WTC11 (cell line): Measurements from ENCODE around the gene GPALPP1.

Source experiments
- CREB1 ChIP-seq: sonication (generic); formaldehyde crosslinking; IDR thresholded peaks from 2 replicates; pipeline ENCODE4 v1.8.0; 2023; ENCODE audit warnings: mild to moderate bottlenecking, missing genetic modification reagents
- CREM ChIP-seq: sonication (generic); formaldehyde crosslinking; IDR thresholded peaks from 2 replicates; pipeline ENCODE4 v1.8.1; 2022; ENCODE audit warnings: mild to moderate bottlenecking, missing genetic modification reagents, moderate library complexity
- ELF4 ChIP-seq: sonication (generic); formaldehyde crosslinking; IDR thresholded peaks from 2 replicates; pipeline ENCODE4 v1.8.1; 2022; ENCODE audit warnings: low read depth, mild to moderate bottlenecking, moderate library complexity, missing genetic modification reagents
- ESRRA ChIP-seq: sonication (generic); formaldehyde crosslinking; IDR thresholded peaks from 2 replicates; pipeline ENCODE4 v1.8.1; 2022; ENCODE audit warnings: mild to moderate bottlenecking, missing genetic modification reagents, borderline replicate concordance
- NFYB ChIP-seq: sonication (generic); formaldehyde crosslinking; conservative IDR thresholded peaks from 2 replicates; pipeline ENCODE4 v1.8.0; 2022; ENCODE audit warnings: low read depth, missing genetic modification reagents
- NR3C1 ChIP-seq: sonication (generic); formaldehyde crosslinking; conservative IDR thresholded peaks from 2 replicates; pipeline ENCODE4 v1.8.1; 2023; ENCODE audit warnings: low read depth, mild to moderate bottlenecking, missing genetic modification reagents
- TP53 ChIP-seq: sonication (generic); formaldehyde crosslinking; IDR thresholded peaks from 2 replicates; pipeline ENCODE4 v1.8.1; 2023; ENCODE audit warnings: mild to moderate bottlenecking, missing genetic modification reagents
- ZNF263 ChIP-seq: sonication (generic); formaldehyde crosslinking; IDR thresholded peaks from 2 replicates; pipeline ENCODE4 v1.8.1; 2022; ENCODE audit warnings: low read depth, mild to moderate bottlenecking, moderate library complexity, missing genetic modification reagents
- TF ChIP-seq, protein P1 (sequence below): sonication (generic); formaldehyde crosslinking; IDR thresholded peaks from 2 replicates; pipeline ENCODE4 v1.8.1; 2023; ENCODE audit warnings: mild to moderate bottlenecking, missing genetic modification reagents
- TF ChIP-seq, protein P2 (sequence below): sonication (generic); formaldehyde crosslinking; IDR thresholded peaks from 2 replicates; pipeline ENCODE4 v1.8.1; 2023; ENCODE audit warnings: mild to moderate bottlenecking, missing genetic modification reagents, borderline replicate concordance
- TF ChIP-seq, protein P3 (sequence below): sonication (generic); formaldehyde crosslinking; IDR thresholded peaks from 2 replicates; pipeline ENCODE4 v1.8.0; 2022; ENCODE audit warnings: mild to moderate bottlenecking, missing genetic modification reagents
- TF ChIP-seq, protein P4 (sequence below): fragments of 200-600 bp; IDR thresholded peaks from 2 replicates; pipeline ENCODE4 v1.8.0; 2022; ENCODE audit warnings: antibody characterized with exemption
- TF ChIP-seq, protein P5 (sequence below): sonication (generic); formaldehyde crosslinking; IDR thresholded peaks from 2 replicates; pipeline ENCODE4 v1.8.1; 2022; ENCODE audit warnings: low read depth, mild to moderate bottlenecking, moderate library complexity, missing genetic modification reagents, borderline replicate concordance

DNA sequence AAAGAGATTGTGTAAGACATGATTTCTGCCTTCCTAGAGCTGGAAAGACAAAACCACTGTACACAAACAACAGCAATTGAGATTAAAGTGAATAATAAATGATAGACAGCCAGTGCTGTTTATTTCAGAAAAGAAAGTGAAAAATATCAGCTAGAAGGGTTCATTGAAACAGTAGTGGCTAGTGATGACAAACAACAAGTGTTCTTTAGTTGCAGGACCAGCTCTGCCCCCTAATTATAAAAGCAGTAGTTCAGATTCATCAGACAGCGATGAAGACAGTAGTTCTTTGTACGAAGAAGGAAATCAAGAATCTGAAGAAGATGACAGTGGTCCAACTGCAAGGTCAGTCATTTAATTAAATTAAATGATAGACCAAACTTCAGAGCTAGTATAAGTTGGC lies 14.8 kb downstream of the GPALPP1 start:
- TF ChIP-seq, protein P1, sequence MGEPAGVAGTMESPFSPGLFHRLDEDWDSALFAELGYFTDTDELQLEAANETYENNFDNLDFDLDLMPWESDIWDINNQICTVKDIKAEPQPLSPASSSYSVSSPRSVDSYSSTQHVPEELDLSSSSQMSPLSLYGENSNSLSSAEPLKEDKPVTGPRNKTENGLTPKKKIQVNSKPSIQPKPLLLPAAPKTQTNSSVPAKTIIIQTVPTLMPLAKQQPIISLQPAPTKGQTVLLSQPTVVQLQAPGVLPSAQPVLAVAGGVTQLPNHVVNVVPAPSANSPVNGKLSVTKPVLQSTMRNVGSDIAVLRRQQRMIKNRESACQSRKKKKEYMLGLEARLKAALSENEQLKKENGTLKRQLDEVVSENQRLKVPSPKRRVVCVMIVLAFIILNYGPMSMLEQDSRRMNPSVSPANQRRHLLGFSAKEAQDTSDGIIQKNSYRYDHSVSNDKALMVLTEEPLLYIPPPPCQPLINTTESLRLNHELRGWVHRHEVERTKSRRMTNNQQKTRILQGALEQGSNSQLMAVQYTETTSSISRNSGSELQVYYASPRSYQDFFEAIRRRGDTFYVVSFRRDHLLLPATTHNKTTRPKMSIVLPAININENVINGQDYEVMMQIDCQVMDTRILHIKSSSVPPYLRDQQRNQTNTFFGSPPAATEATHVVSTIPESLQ (CRISPR knock-in tag), result no peak
- TF ChIP-seq, protein P2, sequence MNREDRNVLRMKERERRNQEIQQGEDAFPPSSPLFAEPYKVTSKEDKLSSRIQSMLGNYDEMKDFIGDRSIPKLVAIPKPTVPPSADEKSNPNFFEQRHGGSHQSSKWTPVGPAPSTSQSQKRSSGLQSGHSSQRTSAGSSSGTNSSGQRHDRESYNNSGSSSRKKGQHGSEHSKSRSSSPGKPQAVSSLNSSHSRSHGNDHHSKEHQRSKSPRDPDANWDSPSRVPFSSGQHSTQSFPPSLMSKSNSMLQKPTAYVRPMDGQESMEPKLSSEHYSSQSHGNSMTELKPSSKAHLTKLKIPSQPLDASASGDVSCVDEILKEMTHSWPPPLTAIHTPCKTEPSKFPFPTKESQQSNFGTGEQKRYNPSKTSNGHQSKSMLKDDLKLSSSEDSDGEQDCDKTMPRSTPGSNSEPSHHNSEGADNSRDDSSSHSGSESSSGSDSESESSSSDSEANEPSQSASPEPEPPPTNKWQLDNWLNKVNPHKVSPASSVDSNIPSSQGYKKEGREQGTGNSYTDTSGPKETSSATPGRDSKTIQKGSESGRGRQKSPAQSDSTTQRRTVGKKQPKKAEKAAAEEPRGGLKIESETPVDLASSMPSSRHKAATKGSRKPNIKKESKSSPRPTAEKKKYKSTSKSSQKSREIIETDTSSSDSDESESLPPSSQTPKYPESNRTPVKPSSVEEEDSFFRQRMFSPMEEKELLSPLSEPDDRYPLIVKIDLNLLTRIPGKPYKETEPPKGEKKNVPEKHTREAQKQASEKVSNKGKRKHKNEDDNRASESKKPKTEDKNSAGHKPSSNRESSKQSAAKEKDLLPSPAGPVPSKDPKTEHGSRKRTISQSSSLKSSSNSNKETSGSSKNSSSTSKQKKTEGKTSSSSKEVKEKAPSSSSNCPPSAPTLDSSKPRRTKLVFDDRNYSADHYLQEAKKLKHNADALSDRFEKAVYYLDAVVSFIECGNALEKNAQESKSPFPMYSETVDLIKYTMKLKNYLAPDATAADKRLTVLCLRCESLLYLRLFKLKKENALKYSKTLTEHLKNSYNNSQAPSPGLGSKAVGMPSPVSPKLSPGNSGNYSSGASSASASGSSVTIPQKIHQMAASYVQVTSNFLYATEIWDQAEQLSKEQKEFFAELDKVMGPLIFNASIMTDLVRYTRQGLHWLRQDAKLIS (CRISPR knock-in tag), result no peak
- TF ChIP-seq, protein P3, sequence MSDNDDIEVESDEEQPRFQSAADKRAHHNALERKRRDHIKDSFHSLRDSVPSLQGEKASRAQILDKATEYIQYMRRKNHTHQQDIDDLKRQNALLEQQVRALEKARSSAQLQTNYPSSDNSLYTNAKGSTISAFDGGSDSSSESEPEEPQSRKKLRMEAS (CRISPR knock-in tag), result no peak
- TF ChIP-seq, protein P4, sequence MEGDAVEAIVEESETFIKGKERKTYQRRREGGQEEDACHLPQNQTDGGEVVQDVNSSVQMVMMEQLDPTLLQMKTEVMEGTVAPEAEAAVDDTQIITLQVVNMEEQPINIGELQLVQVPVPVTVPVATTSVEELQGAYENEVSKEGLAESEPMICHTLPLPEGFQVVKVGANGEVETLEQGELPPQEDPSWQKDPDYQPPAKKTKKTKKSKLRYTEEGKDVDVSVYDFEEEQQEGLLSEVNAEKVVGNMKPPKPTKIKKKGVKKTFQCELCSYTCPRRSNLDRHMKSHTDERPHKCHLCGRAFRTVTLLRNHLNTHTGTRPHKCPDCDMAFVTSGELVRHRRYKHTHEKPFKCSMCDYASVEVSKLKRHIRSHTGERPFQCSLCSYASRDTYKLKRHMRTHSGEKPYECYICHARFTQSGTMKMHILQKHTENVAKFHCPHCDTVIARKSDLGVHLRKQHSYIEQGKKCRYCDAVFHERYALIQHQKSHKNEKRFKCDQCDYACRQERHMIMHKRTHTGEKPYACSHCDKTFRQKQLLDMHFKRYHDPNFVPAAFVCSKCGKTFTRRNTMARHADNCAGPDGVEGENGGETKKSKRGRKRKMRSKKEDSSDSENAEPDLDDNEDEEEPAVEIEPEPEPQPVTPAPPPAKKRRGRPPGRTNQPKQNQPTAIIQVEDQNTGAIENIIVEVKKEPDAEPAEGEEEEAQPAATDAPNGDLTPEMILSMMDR, result no peak
- TF ChIP-seq ESRRA, result no peak
- no peak for TF ChIP-seq CREB1 (CRISPR knock-in tag)
- TF ChIP-seq CREM, result no peak
- no peak for TF ChIP-seq TP53
- no peak for TF ChIP-seq ELF4
- no peak for TF ChIP-seq NFYB (CRISPR knock-in tag)
- TF ChIP-seq, protein P5, sequence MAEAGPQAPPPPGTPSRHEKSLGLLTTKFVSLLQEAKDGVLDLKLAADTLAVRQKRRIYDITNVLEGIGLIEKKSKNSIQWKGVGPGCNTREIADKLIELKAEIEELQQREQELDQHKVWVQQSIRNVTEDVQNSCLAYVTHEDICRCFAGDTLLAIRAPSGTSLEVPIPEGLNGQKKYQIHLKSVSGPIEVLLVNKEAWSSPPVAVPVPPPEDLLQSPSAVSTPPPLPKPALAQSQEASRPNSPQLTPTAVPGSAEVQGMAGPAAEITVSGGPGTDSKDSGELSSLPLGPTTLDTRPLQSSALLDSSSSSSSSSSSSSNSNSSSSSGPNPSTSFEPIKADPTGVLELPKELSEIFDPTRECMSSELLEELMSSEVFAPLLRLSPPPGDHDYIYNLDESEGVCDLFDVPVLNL, result no peak
- no peak for TF ChIP-seq NR3C1 (CRISPR knock-in tag)
- no peak for TF ChIP-seq ZNF263 (CRISPR knock-in tag)
